A673 (cell line): ENCODE results near the gene HK3.

Experiments
- EZH2 ChIP-seq: fragments of 200-600 bp; sonication (generic); IDR thresholded peaks from 2 replicates; pipeline ENCODE4 v1.6.1; 2017; ENCODE audit warnings: borderline replicate concordance, low read depth, mild to moderate bottlenecking, mixed read lengths, antibody characterized with exemption, low read length; ENCODE audit not compliant: poor library complexity, severe bottlenecking
- TF ChIP-seq, protein P1 (sequence below): fragments of 300-800, 200-600 bp; sonication (generic); conservative IDR thresholded peaks from 2 replicates; pipeline ENCODE4 v1.5.1; 2017; ENCODE audit warnings: low read depth, mild to moderate bottlenecking, antibody characterized with exemption, low read length, moderate library complexity, mixed read lengths

- TF ChIP-seq, protein P1, sequence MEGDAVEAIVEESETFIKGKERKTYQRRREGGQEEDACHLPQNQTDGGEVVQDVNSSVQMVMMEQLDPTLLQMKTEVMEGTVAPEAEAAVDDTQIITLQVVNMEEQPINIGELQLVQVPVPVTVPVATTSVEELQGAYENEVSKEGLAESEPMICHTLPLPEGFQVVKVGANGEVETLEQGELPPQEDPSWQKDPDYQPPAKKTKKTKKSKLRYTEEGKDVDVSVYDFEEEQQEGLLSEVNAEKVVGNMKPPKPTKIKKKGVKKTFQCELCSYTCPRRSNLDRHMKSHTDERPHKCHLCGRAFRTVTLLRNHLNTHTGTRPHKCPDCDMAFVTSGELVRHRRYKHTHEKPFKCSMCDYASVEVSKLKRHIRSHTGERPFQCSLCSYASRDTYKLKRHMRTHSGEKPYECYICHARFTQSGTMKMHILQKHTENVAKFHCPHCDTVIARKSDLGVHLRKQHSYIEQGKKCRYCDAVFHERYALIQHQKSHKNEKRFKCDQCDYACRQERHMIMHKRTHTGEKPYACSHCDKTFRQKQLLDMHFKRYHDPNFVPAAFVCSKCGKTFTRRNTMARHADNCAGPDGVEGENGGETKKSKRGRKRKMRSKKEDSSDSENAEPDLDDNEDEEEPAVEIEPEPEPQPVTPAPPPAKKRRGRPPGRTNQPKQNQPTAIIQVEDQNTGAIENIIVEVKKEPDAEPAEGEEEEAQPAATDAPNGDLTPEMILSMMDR: no peak
- TF ChIP-seq EZH2: no peak
These were observed 48.7 kb upstream of the HK3 start for GRCh38 chr5:176947847-176948246.
